Measurements from ENCODE around the gene FARP1.

FARP1 gene

GRCh38 chr13:98410612-98411011, 267.7 kb downstream of the FARP1 start:
- TF ChIP-seq, protein P1, sequence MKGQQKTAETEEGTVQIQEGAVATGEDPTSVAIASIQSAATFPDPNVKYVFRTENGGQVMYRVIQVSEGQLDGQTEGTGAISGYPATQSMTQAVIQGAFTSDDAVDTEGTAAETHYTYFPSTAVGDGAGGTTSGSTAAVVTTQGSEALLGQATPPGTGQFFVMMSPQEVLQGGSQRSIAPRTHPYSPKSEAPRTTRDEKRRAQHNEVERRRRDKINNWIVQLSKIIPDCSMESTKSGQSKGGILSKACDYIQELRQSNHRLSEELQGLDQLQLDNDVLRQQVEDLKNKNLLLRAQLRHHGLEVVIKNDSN (IDR thresholded peaks at IDR 0.05): no peak
- no peak for TF ChIP-seq CEBPB (IDR thresholded peaks at IDR 0.05)
- TF ChIP-seq ZBTB7A (IDR thresholded peaks at IDR 0.05; ENCODE audit: low read depth): no peak
- TF ChIP-seq FOXM1 (IDR thresholded peaks at IDR 0.05; ENCODE audit: borderline replicate concordance, low read depth): no peak
- no peak for TF ChIP-seq YY1 (IDR thresholded peaks at IDR 0.05; ENCODE audit: low read depth)
- TF ChIP-seq EP300 (IDR thresholded peaks at IDR 0.05; ENCODE audit: borderline replicate concordance): no peak
- no peak for TF ChIP-seq MAX (IDR thresholded peaks at IDR 0.05)
- TF ChIP-seq NFIC (IDR thresholded peaks at IDR 0.05): no peak
- TF ChIP-seq EGR1 (IDR thresholded peaks at IDR 0.05): no peak
- no peak for TF ChIP-seq RAD21 (IDR thresholded peaks at IDR 0.05; ENCODE audit: low read depth)
- no peak for TF ChIP-seq TCF12 (IDR thresholded peaks at IDR 0.05; ENCODE audit: low read depth)
- no peak for TF ChIP-seq REST (IDR thresholded peaks at IDR 0.05; ENCODE audit: low read depth)
- TF ChIP-seq TAF1 (IDR thresholded peaks at IDR 0.05; ENCODE audit: low read depth): no peak
- TF ChIP-seq TEAD4 (IDR thresholded peaks at IDR 0.05): no peak
- no peak for TF ChIP-seq CREB1 (IDR thresholded peaks at IDR 0.05; ENCODE audit: low read depth)

DNA sequence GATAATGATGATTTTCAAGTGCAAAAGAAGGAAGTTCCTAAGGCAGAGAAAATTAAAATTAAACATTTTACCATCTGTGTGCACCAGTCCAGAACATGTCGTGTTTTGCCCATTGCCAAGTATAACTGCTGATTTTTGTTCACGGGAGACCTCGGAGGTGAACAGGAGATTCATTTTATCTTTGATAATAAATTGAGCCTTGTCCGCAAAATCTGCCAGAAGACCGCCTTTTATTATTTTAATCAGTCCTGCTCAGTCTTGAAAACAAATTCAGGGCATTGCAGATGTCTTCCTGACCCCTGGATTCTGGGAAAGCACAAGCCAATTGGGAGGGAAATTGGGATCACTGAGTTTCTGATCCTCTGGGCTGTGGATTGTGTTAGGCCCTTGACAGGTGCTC, 268.1 kb downstream of the FARP1 start:
- TF ChIP-seq CREB1 (IDR thresholded peaks at IDR 0.05; ENCODE audit: low read depth) (no peak), FOXM1 (IDR thresholded peaks at IDR 0.05; ENCODE audit: borderline replicate concordance, low read depth) (no peak), CEBPB (IDR thresholded peaks at IDR 0.05) (no peak), TEAD4 (IDR thresholded peaks at IDR 0.05) (no peak), TAF1 (IDR thresholded peaks at IDR 0.05; ENCODE audit: low read depth) (no peak)

DNA sequence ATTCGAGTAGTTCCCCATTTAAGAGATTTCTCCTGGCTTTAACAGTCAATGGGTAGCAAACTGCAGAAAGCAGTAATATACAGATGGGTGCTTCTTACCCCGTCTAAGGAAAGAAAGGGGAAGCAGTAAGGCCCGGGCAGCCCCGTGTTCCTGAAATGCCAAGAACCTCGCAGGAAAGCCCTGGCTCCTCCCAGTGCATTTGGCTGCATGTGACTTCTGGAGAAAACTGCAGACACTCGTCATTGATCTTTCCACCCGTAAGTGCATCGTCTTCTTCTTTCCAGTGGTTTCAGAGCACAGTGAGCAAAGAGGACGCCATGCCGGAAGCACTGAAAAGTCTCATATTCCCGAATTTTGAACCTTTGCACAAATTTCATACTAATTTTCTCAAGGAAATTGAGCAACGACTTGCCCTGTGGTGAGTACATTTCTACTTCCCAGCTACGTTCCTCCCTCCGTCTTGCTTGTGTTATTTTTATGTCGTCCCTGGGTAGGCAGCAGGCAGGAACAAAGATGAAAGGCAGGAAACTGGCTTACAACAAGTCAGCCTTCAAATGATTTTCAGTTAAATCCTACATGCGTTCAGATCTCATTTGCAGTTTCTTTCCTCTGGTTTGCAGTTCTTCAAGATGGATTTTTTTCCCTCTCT, 268.8 kb downstream of the FARP1 start:
- TF ChIP-seq EP300 (IDR thresholded peaks at IDR 0.05; ENCODE audit: borderline replicate concordance): no peak
- no peak for TF ChIP-seq FOXM1 (IDR thresholded peaks at IDR 0.05; ENCODE audit: borderline replicate concordance, low read depth)
- TF ChIP-seq EGR1 (IDR thresholded peaks at IDR 0.05): no peak
- no peak for TF ChIP-seq YY1 (IDR thresholded peaks at IDR 0.05; ENCODE audit: low read depth)

DNA sequence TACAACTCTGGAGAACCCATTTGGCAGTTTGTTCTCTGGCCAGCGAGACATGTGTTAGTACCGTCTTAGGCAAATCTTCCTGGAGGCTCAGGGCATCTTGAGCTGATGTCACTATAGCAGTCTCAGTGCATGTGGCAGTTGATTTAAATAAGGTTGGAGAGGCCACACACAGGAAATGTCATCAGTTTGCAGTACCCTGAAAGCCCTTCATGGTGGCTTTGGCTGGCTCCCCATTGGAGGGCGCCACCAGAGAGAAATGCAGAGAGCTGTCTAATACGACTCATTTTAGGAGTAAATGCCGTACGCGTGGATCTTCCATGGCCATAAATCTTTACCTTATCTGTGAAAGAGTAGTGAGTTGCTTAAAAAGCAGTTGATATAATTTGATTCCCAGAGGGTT, 270.9 kb downstream of the FARP1 start:
- TF ChIP-seq NFIC (IDR thresholded peaks at IDR 0.05): no peak
- TF ChIP-seq ZBTB7A (IDR thresholded peaks at IDR 0.05; ENCODE audit: low read depth): no peak
- no peak for TF ChIP-seq EGR1 (IDR thresholded peaks at IDR 0.05)
- no peak for TF ChIP-seq REST (IDR thresholded peaks at IDR 0.05; ENCODE audit: low read depth)
- TF ChIP-seq TAF1 (IDR thresholded peaks at IDR 0.05; ENCODE audit: low read depth): no peak
- no peak for TF ChIP-seq MAX (IDR thresholded peaks at IDR 0.05)
- no peak for TF ChIP-seq TCF12 (IDR thresholded peaks at IDR 0.05; ENCODE audit: low read depth)
- TF ChIP-seq RAD21 (IDR thresholded peaks at IDR 0.05; ENCODE audit: low read depth): no peak
- TF ChIP-seq TEAD4 (IDR thresholded peaks at IDR 0.05): no peak
- TF ChIP-seq FOXM1 (IDR thresholded peaks at IDR 0.05; ENCODE audit: borderline replicate concordance, low read depth): no peak
- TF ChIP-seq, protein P1 (IDR thresholded peaks at IDR 0.05): no peak
- no peak for TF ChIP-seq YY1 (IDR thresholded peaks at IDR 0.05; ENCODE audit: low read depth)
- no peak for TF ChIP-seq CEBPB (IDR thresholded peaks at IDR 0.05)
- TF ChIP-seq CREB1 (IDR thresholded peaks at IDR 0.05; ENCODE audit: low read depth): no peak
- no peak for TF ChIP-seq EP300 (IDR thresholded peaks at IDR 0.05; ENCODE audit: borderline replicate concordance)

GRCh38 chr13:98415326-98416070, 272.6 kb downstream of the FARP1 start:
- TF ChIP-seq ZBTB7A (IDR thresholded peaks at IDR 0.05; ENCODE audit: low read depth) (no peak), YY1 (IDR thresholded peaks at IDR 0.05; ENCODE audit: low read depth) (no peak), TCF12 (IDR thresholded peaks at IDR 0.05; ENCODE audit: low read depth) (no peak)

DNA sequence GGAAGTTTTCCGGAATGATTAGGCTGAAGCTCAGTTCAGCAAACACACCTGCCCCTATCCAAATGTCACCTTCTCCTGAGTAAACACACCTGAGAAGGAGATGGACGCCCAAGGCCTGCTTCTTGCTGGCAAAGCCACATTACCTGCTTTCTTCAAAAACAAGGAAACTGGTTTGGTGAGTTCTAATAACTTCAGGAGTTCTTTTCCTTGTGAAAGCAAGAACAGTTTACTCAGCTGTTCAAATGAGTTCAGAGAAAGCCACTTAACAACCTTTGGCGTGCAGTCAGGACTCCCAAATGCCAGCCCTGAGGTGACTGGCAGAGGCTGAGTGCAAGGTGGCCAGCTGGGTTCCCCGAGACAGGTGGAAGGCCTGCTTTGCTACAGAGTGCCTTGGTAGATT, 273.5 kb downstream of the FARP1 start:
- TF ChIP-seq YY1 (IDR thresholded peaks at IDR 0.05; ENCODE audit: low read depth) (no peak), RAD21 (IDR thresholded peaks at IDR 0.05; ENCODE audit: low read depth) (no peak), MAX (IDR thresholded peaks at IDR 0.05) (0 out of 2 replicates have a peak, but pooled peaks have one; percentile 14), TCF12 (IDR thresholded peaks at IDR 0.05; ENCODE audit: low read depth) (peak; percentile 21; the same call in 1 of the 2 replicates)
